OCI-LY7 (cell line): ENCODE data around the gene ARHGAP26. TPM values are rescaled to one million over a fixed set of nuclear protein-coding genes. Genes with fewer than 3 reads are reported as not detected.
"Not testable (repeated sequence)": the region's sequence is repeated elsewhere in the genome, so short reads cannot be mapped to it uniquely, and the experiment has no call there.

ENCODE experiments used
- BruUV-seq: library from RNA; stranded (reverse); fragments of 400-500 nt; replicated peaks from 2 replicates; lab custom pipeline; 2021; lab: Mats Ljungman, UMichigan
- CTCF ChIA-PET: fragments of 300-600 bp; sonication (Branson Sonifier 250); formaldehyde crosslinking; loops from one replicate; lab custom pipeline; 2022; ENCODE audit warnings: antibody characterized with exemption; ENCODE audit not compliant: unreplicated experiment; lab: Charles Lee
- POLR2A ChIA-PET: fragments of 300-600 bp; sonication (Branson Sonifier 250); formaldehyde crosslinking; loops from one replicate; lab custom pipeline; 2022; ENCODE audit warnings: antibody characterized with exemption; lab: Charles Lee
- DNase-seq: peaks from one replicate; pipeline ENCODE4 v3.0.0-alpha.2; 2015; ENCODE audit warnings: low spot score
- H2AFZ ChIP-seq: fragments of 200-600 bp; sonication (generic), shearing (Covaris generic); 2 replicates; pipeline ENCODE4 v1.6.1; 2014; ENCODE audit warnings: mild to moderate bottlenecking, antibody characterized with exemption, low read length, moderate library complexity
- H3K27ac ChIP-seq: fragments of 200-600 bp; sonication (generic); 2 replicates; pipeline ENCODE4 v1.5.1; 2014; ENCODE audit warnings: mixed run types, low read depth, mild to moderate bottlenecking, moderate library complexity, low read length, inconsistent platforms; ENCODE audit not compliant: poor library complexity, severe bottlenecking
- H3K36me3 ChIP-seq: fragments of 200-600 bp; sonication (generic); 2 replicates; pipeline ENCODE4 v1.6.1; 2014; ENCODE audit warnings: mild to moderate bottlenecking, antibody characterized with exemption, low read length, moderate library complexity, mixed read lengths; ENCODE audit not compliant: insufficient read depth
- H3K4me1 ChIP-seq: fragments of 200-600 bp; sonication (generic); 2 replicates; pipeline ENCODE4 v1.5.1; 2014; ENCODE audit warnings: mild to moderate bottlenecking, low read length; ENCODE audit not compliant: insufficient read depth, poor library complexity, severe bottlenecking
- H3K4me2 ChIP-seq: fragments of 200-600 bp; sonication (generic); 2 replicates; pipeline ENCODE4 v1.6.1; 2014; ENCODE audit warnings: mild to moderate bottlenecking, low read length
- H3K4me3 ChIP-seq: fragments of 200-600 bp; sonication (generic); 2 replicates; pipeline ENCODE4 v1.5.1; 2014; ENCODE audit warnings: mild to moderate bottlenecking, low read depth, low read length; ENCODE audit not compliant: poor library complexity, severe bottlenecking
- H3K79me2 ChIP-seq: fragments of 200-600 bp; sonication (generic); 2 replicates; pipeline ENCODE4 v1.6.1; 2016; ENCODE audit warnings: low read depth, mild to moderate bottlenecking, low read length, moderate library complexity, mixed read lengths; ENCODE audit not compliant: insufficient read depth
- H3K9me2 ChIP-seq: fragments of 200-600 bp; sonication (generic); 2 replicates; pipeline ENCODE4 v1.6.1; 2016; ENCODE audit warnings: mild to moderate bottlenecking, low read length, mixed read lengths; ENCODE audit not compliant: insufficient read depth
- H3K9me3 ChIP-seq: fragments of 200-600 bp; sonication (generic); 2 replicates; pipeline ENCODE4 v1.6.1; 2014; ENCODE audit warnings: mild to moderate bottlenecking, mixed run types, low read length, mixed read lengths
- H4K20me1 ChIP-seq: fragments of 200-600 bp; sonication (generic); 2 replicates; pipeline ENCODE4 v1.6.1; 2014; ENCODE audit warnings: mild to moderate bottlenecking, antibody characterized with exemption, low read length, moderate library complexity, mixed read lengths; ENCODE audit not compliant: insufficient read depth
- CTCF ChIP-seq: fragments of 200-600 bp; sonication (generic); conservative IDR thresholded peaks from 2 replicates; pipeline ENCODE4 v1.5.1; 2014; ENCODE audit warnings: mild to moderate bottlenecking, antibody characterized with exemption, low read length, moderate library complexity, mixed read lengths
- EZH2phosphoT487 ChIP-seq: fragments of 200-600 bp; sonication (generic); IDR thresholded peaks from 2 replicates; pipeline ENCODE4 v1.6.1; 2018; ENCODE audit warnings: low read depth, borderline replicate concordance, mild to moderate bottlenecking, mixed run types, antibody characterized with exemption, low read length, moderate library complexity, mixed read lengths
- intact Hi-C: fragments of 100-400 bp; cut with micrococcal nuclease; formaldehyde crosslinking; loops from one replicate; pipeline ENCODE4 v1.10.0; 2022; ENCODE audit not compliant: unreplicated experiment
- total RNA-seq, 2 experiments: library from RNA; depleted of rRNA in 1 of 2; stranded (reverse); fragments of >200 nt in 1 of 2; shearing (Covaris generic) in 1 of 2; gene quantifications; 2 replicates each; pipeline ENCODE4 v1.2.3, GENCODE V29; 2014 to 2022

ARHGAP26 gene
- total RNA-seq, 2 experiments from 2014 or later = 7.0 to 19.1 TPM

GRCh38 chr5:142946547-142947426 lies 176.6 kb downstream of the ARHGAP26 start:
- no peak overlapping the region for H3K4me3 ChIP-seq
- TF ChIP-seq CTCF (no peak), EZH2phosphoT487 (no peak)
- no peaks in the 10 kb centered on the region for H3K9me3 ChIP-seq
- H3K4me2 ChIP-seq = no peak overlapping the region
- no peaks in the 10 kb centered on the region for H3K79me2 ChIP-seq
- intact Hi-C loops = no loop called here
- H4K20me1 ChIP-seq = no peaks in the 10 kb centered on the region; the same call in 1 of the 2 replicates
- DNase-seq = no peak
- H3K36me3 ChIP-seq = no peaks in the 10 kb centered on the region
- no peak overlapping the region for H3K27ac ChIP-seq
- H3K9me2 ChIP-seq = no peaks in the 10 kb centered on the region
- no peak overlapping the region for H2AFZ ChIP-seq
- ChIA-PET CTCF (no interaction called here), POLR2A (interaction anchor here (0.6 to 2.0 kb wide), 8 partner anchors 22 to 1738 kb away, joined by 3 to 8 read pairs (median 4); no protein-coding TSS in a partner anchor)
- H3K4me1 ChIP-seq = no peaks in the 10 kb centered on the region
- BruUV-seq = no TSS peak

- H3K27ac ChIP-seq = no peak overlapping the region
- intact Hi-C loops = no loop called here
- CTCF ChIA-PET = no interaction called here
- no peaks in the 10 kb centered on the region; the same call in 1 of the 2 replicates for H4K20me1 ChIP-seq
- BruUV-seq = no TSS peak
- H3K9me2 ChIP-seq = no peaks in the 10 kb centered on the region
- no peaks in the 10 kb centered on the region for H3K36me3 ChIP-seq
- no peak for DNase-seq
- H3K4me1 ChIP-seq = no peaks in the 10 kb centered on the region
- H2AFZ ChIP-seq = no peak overlapping the region
- H3K79me2 ChIP-seq = no peaks in the 10 kb centered on the region
- POLR2A ChIA-PET = interaction anchor here (0.6 to 0.7 kb wide), 6 partner anchors 26 to 1738 kb away, joined by 3 to 8 read pairs (median 4); no protein-coding TSS in a partner anchor
- TF ChIP-seq EZH2phosphoT487 (no peak), CTCF (no peak)
- no peak overlapping the region for H3K4me3 ChIP-seq
- H3K4me2 ChIP-seq = no peak overlapping the region
- H3K9me3 ChIP-seq = no peaks in the 10 kb centered on the region
Observed at GRCh38 chr5:142947427-142947709, 177.2 kb downstream of the ARHGAP26 start.

- no peak for TF ChIP-seq EZH2phosphoT487
- no peak for TF ChIP-seq CTCF
- Histone ChIP-seq H3K4me1 (no peaks in the 10 kb centered on the region), H3K4me3 (no peak overlapping the region), H3K36me3 (no peaks in the 10 kb centered on the region), H2AFZ (no peak overlapping the region), H3K79me2 (no peaks in the 10 kb centered on the region), H3K4me2 (no peak overlapping the region), H3K27ac (no peak overlapping the region), H3K9me3 (no peaks in the 10 kb centered on the region), H3K9me2 (no peaks in the 10 kb centered on the region), H4K20me1 (no peaks in the 10 kb centered on the region)
- ChIA-PET CTCF (no interaction called here), POLR2A (no interaction called here)
- intact Hi-C loops = no loop called here
- no peak for DNase-seq
- no TSS peak for BruUV-seq
Observed at GRCh38 chr5:142952229-142952628, 182.1 kb downstream of the ARHGAP26 start.

GRCh38 chr5:142952871-142953270 lies 182.7 kb downstream of the ARHGAP26 start:
- H3K27ac ChIP-seq, H3K36me3 ChIP-seq, H3K79me2 ChIP-seq, H3K4me1 ChIP-seq, intact Hi-C loops, H2AFZ ChIP-seq, H3K9me3 ChIP-seq, DNase-seq, CTCF ChIA-PET, BruUV-seq, H3K4me2 ChIP-seq, H3K4me3 ChIP-seq, H4K20me1 ChIP-seq, H3K9me2 ChIP-seq: not testable (repeated sequence)
- POLR2A ChIA-PET = interaction anchor here (0.6 kb wide), 1 partner anchor 586 kb away, joined by 4 read pairs; no protein-coding TSS in a partner anchor
